ENCODE measurements around the gene ST13.
"Not testable (repeated sequence)": the region's sequence is repeated elsewhere in the genome, so short reads cannot be mapped to it uniquely, and the experiment has no call there.

- TF ChIP-seq CTCF (conservative IDR thresholded peaks at IDR 0.05; ENCODE audit: low read depth, low read length); EZH2 (IDR thresholded peaks at IDR 0.05; ENCODE audit: low read length, unreplicated experiment): not testable (repeated sequence)
These were observed 30.1 kb downstream of the ST13 start for GRCh38 chr22:40826292-40826691.

All from PC-3 (cell line).